SW 1271 (cell line): Measurements from ENCODE around the gene SLC10A1.
"Not testable (repeated sequence)": the region's sequence is repeated elsewhere in the genome, so short reads cannot be mapped to it uniquely, and the experiment has no call there.

Experiments used
- DNase-seq, 2 experiments: peaks; one replicate each; lab custom pipeline; 2025; lab: John Stamatoyannopoulos, UW

Gene SLC10A1

DNA sequence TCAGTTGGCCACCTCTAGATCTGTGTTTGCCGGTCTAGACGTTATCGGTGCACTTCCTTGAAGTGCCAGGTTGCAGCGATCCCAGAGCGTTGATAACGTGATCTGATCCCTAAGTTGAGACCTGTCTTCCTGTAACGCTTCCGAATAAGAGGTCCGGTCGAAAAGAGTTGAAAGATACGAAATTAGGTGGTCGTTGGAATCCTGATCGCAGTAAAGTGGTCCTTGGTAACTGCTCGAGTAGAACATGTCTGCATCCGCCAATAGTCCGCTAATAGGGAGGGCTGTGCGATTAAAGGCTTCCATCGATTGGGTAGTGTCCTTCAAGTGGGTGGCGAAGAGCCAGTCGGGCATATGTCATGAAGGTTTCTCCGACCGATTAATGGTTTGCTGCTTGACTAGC lies 27.4 kb downstream of the SLC10A1 start:
- DNase-seq = no peak

DNA sequence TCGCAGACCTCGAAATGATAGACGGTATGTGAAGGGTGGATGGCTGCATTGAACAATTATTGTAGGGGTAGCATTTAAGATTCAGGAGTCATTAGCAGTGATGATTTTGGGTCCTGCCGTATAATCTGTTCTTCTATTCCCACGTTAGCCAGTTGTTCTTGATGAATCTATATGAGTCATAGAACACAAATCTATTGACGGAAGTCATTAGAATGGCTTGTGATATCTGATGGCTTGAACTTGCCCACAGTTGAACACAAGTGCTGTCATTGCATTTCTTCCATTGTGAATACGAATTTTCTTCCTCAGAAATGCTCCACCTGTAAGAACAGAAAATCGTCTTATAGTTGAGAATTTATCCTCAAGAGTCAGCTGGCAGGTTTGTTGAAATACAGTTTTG lies 28.2 kb downstream of the SLC10A1 start:
- DNase-seq = no peak

- peak; percentile 48 to 77 for DNase-seq
These were observed 29.6 kb downstream of the SLC10A1 start for GRCh38 chr14:69767369-69767999.

DNA sequence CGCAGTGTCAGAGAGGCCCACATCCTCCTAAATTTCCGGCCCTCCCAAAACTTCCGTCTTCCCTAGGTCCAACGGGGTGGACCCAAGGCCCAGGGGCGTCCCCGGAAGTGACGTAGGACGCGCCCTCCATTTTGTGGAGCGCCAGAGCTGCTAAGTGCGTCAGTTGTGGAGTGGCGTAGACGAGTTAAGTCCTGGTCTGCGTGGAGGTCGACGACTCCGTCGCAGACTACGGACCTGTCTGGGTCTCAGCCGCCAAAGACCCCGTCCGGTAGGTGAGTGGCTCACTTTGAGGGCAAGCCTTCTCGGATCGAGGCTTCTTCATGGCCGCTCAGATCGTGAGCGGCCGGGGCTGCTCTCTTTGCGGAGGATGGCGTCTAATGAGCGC lies 30.1 kb downstream of the SLC10A1 start, which contains the start of gene SRSF5:
SRSF5 (plus strand) TSS at position 159 of the 385 bp plus-strand sequence. CDS start 1,015 bp downstream, outside the sequence.
- peak; percentile 92 to 95 for DNase-seq

- DNase-seq = no peak
These were observed 33.1 kb downstream of the SLC10A1 start for GRCh38 chr14:69763761-69764510.

DNA sequence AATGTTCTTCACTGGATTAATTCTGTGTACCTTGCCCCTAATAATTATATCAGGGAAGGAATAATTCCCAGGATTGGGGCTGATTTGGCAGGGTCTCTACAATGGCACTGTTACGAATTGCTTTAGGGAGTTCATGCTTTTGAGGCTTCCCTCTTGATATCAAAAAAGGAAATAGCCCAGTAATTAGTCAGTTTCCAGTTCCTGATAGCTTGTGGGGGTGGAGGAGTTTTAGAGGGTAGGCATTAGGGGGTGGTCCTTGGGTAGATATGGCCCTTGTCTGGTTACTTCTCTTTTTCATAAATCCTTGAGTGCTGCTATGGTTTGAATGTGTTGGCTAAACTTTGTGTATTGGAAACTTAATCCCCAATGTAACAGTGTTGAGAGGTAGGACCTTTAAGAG lies 36.2 kb downstream of the SLC10A1 start:
- DNase-seq = no peak

- no peak for DNase-seq
These were observed 40.7 kb downstream of the SLC10A1 start for GRCh38 chr14:69756298-69756697.

- DNase-seq = no peak
These were observed 41.3 kb downstream of the SLC10A1 start for GRCh38 chr14:69755784-69756183.

DNA sequence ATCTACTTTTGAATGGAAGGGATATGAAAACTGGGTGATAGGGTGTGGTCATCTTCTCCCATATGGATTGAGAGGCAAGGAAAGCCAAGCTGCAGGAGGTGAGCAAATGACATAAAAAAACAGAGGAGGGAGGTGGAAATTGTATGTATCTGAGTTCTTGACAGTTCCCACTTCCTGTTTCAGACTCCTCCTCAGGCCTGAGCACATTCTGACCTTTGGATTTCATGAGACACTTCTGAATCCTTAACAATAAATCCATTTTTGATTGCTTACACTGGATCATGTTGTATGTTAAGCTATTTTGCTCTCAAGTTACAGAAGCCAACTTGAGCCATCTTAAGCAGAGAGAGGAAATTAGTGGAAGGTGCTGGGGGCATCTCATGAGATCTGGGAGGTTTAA lies 41.7 kb downstream of the SLC10A1 start:
- DNase-seq = no peak

DNA sequence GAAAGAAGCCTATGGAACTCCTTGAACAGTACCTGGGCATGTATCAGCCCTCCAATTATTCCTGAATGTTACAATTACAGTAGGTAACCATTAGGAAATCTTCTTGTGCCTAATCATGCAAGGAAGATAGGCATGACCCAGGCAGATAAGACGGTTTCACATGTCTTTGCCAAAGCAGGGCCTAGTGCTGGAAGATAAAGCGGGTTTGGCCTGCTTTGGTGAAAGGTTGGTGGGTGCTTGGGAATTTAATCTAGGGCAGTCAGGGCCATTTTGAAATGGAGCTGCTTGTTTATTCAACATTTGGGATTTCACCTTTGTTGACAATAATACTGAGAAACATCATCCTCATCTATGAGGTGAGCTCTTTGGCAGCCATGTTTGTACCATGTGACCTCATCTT lies 42.6 kb downstream of the SLC10A1 start:
- DNase-seq = no peak

DNA sequence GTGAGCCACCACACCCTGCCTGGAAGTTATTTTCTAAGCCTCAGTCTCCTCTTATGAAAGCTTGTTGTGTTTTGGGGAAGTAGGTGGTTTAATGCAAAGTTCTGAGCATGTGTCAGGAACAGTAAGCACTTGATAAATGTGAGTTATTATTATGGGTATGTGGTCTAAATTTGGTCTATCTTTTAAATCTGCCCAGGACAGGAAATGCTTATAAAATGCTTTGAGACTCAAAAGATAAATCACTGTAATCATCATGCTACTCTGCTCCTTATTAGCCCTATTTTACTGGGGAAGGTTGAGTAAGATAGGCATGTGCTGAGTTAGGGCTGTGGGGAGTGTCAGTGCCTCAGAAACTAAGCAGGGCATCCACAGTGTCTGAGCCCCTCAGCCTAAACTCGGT lies 43.2 kb downstream of the SLC10A1 start:
- DNase-seq = no peak

GRCh38 chr14:69752773-69753172 lies 44.3 kb downstream of the SLC10A1 start:
- DNase-seq = no peak

GRCh38 chr14:69750495-69750894 lies 46.5 kb downstream of the SLC10A1 start:
- DNase-seq = no peak

GRCh38 chr14:69749956-69750355 lies 47.1 kb downstream of the SLC10A1 start:
- no peak for DNase-seq

- no peak for DNase-seq
These were observed 56.0 kb downstream of the SLC10A1 start for GRCh38 chr14:69741055-69741454.

DNA sequence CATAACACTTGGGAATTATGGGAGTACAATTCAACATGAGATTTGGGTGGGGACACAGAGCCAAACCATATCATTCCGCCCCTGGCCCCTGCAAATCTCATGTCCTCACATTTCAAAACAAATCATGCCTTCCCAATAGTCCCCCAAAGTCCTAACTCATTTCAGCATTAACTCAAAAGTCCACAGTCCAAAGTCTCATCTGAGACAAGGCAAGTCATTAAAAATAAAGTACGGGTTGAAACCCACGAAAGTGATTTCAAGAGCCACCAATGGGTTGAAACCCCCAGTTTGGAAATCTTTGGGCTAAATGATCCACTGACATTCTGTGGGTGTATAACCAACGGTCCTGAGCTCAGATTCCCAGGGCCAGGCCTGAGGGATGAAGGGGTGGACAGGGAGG lies 60.6 kb downstream of the SLC10A1 start:
- DNase-seq = not testable (repeated sequence)

GRCh38 chr14:69731919-69732598 lies 65.0 kb downstream of the SLC10A1 start:
- not testable (repeated sequence) for DNase-seq

- DNase-seq = no peak
These were observed 69.2 kb downstream of the SLC10A1 start for GRCh38 chr14:69727860-69728259.

- peak in 1 of 2 experiments; percentile 60 for DNase-seq
These were observed 70.1 kb downstream of the SLC10A1 start for GRCh38 chr14:69726761-69727511.
